Ovary (tissue), 3 donors: ENCODE measurements around the gene APOA4.

Source experiments
- EP300 ChIP-seq: sonication (generic); formaldehyde crosslinking; IDR thresholded peaks from one replicate; pipeline ENCODE4 v1.6.1; 2017; ENCODE audit warnings: antibody characterized with exemption
- TF ChIP-seq, protein P1 (sequence below), 3 donors: fragments of 450-650 bp in 2 of 3; fragments of 200-600 bp in 1 of 3; IDR thresholded peaks; one replicate each; pipeline versions ENCODE4 v1.5.1 to v1.8.0; 2016 to 2022; ENCODE audit warnings: antibody characterized with exemption in 3 of 3, mild to moderate bottlenecking in 1 of 3
- donor health status: DM: no; HTN: no; CAD: no.

DNA sequence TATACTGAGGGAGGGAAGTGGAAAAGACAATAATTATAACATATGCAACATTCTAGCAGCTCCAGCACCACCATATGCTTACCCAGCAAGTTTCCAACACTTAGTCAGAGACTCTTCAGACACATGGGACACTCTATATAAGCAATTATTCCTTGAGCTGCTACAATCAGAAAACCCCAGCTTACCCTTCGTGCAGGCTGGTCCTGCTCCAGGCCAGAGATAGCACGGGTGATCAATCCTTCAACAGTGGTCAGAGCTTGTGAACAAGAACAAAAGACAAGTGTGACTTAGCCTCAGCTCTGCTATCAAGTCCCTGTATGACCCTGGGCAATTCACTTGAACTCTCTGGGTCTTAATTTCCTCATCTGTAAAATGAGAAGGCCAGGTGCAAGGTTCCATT is 36.8 kb downstream of the APOA4 start:
- TF ChIP-seq, protein P1, sequence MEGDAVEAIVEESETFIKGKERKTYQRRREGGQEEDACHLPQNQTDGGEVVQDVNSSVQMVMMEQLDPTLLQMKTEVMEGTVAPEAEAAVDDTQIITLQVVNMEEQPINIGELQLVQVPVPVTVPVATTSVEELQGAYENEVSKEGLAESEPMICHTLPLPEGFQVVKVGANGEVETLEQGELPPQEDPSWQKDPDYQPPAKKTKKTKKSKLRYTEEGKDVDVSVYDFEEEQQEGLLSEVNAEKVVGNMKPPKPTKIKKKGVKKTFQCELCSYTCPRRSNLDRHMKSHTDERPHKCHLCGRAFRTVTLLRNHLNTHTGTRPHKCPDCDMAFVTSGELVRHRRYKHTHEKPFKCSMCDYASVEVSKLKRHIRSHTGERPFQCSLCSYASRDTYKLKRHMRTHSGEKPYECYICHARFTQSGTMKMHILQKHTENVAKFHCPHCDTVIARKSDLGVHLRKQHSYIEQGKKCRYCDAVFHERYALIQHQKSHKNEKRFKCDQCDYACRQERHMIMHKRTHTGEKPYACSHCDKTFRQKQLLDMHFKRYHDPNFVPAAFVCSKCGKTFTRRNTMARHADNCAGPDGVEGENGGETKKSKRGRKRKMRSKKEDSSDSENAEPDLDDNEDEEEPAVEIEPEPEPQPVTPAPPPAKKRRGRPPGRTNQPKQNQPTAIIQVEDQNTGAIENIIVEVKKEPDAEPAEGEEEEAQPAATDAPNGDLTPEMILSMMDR (IDR thresholded peaks at IDR 0.05), result no peak
- no peak for TF ChIP-seq EP300
